ENCODE measurements around the gene RAC3. TPM values are rescaled to one million over a fixed set of nuclear protein-coding genes. Genes with fewer than 3 reads are reported as not detected.
A peak's percentile ranks its signal among the peaks of the same experiment; 100 is the strongest.

RAC3 gene
- polyA plus RNA-seq, 1 donor (not counting 4 experiments of a cell fraction or from before 2014, with no cell fraction given) = 12.3 TPM

- dilution Hi-C loops (cut with MboI; ENCODE audit: extremely low pct_ligation_motif_present, low sequenced_read_pairs) = no loop called here
- Histone ChIP-seq H3K4me2 (ENCODE audit: control insufficient read depth, extremely low read depth, insufficient read depth, low read depth, low read length) (peak overlapping the region; percentile 88), H3K9me3 (ENCODE audit: control insufficient read depth, low read depth, low read length) (no peaks in the 10 kb centered on the region), H3K79me2 (ENCODE audit: control insufficient read depth, insufficient read depth, low read length) (peaks cover 5% of the 10 kb centered on the region), H3K27me3 (ENCODE audit: control insufficient read depth, extremely low read depth, insufficient read depth, low read length) (no peaks in the 10 kb centered on the region), H4K20me1 (ENCODE audit: control insufficient read depth, extremely low read depth, insufficient read depth, low read length) (peaks cover 6% of the 10 kb centered on the region), H3K4me1 (ENCODE audit: control insufficient read depth, extremely low read depth, insufficient read depth, low read length) (peaks cover 26% of the 10 kb centered on the region), H3K9me1 (ENCODE audit: control insufficient read depth, extremely low read depth, insufficient read depth, low read length) (no peaks in the 10 kb centered on the region), H3K9ac (ENCODE audit: control insufficient read depth, extremely low read depth, insufficient read depth, low read length) (peak overlapping the region; percentile 47), H3K27ac (ENCODE audit: control insufficient read depth, insufficient read depth, low read length) (no peak overlapping the region), H3K4me3 (ENCODE audit: control insufficient read depth in 2 of 3, extremely low read depth in 1 of 3, insufficient read depth in 2 of 3, low read depth in 1 of 3, low read length in 3 of 3) (peak overlapping the region; percentile 63 to 80 (median 73)), H2AFZ (ENCODE audit: control insufficient read depth, low read length) (peak overlapping the region; percentile 27), H3K36me3 (ENCODE audit: control insufficient read depth in 2 of 2, extremely low read depth in 1 of 2, insufficient read depth in 2 of 2, low read length in 2 of 2) (peaks cover 0 to 3% of the 10 kb centered on the region in 2 experiments)
- DNase-seq (ENCODE audit: low read depth, low spot score) (no peak), FAIRE-seq (no peak)
- TF ChIP-seq EZH2 (IDR thresholded peaks at IDR 0.05; ENCODE audit: low read length) (no peak), CTCF (optimal IDR thresholded peaks at IDR 0.05 in 1 of 3, IDR thresholded peaks at IDR 0.05 in 1 of 3, conservative IDR thresholded peaks at IDR 0.05 in 1 of 3; ENCODE audit: extremely low read depth in 1 of 3, insufficient read depth in 2 of 3, low read length in 3 of 3) (no peak)
Observed at GRCh38 chr17:82023447-82024241, 7.8 kb upstream of the RAC3 start.

- no peaks in the 10 kb centered on the region for H3K9me1 ChIP-seq (ENCODE audit: control insufficient read depth, extremely low read depth, insufficient read depth, low read length)
- H3K79me2 ChIP-seq (ENCODE audit: control insufficient read depth, insufficient read depth, low read length) = peaks cover 5% of the 10 kb centered on the region
- no peaks in the 10 kb centered on the region for H3K27me3 ChIP-seq (ENCODE audit: control insufficient read depth, extremely low read depth, insufficient read depth, low read length)
- dilution Hi-C loops (cut with MboI; ENCODE audit: extremely low pct_ligation_motif_present, low sequenced_read_pairs) = no loop called here
- H2AFZ ChIP-seq (ENCODE audit: control insufficient read depth, low read length) = no peak overlapping the region
- TF ChIP-seq CTCF (optimal IDR thresholded peaks at IDR 0.05 in 1 of 3, IDR thresholded peaks at IDR 0.05 in 1 of 3, conservative IDR thresholded peaks at IDR 0.05 in 1 of 3; ENCODE audit: extremely low read depth in 1 of 3, insufficient read depth in 2 of 3, low read length in 3 of 3) = no peak
- no peak overlapping the region for H3K9ac ChIP-seq (ENCODE audit: control insufficient read depth, extremely low read depth, insufficient read depth, low read length)
- H3K4me1 ChIP-seq (ENCODE audit: control insufficient read depth, extremely low read depth, insufficient read depth, low read length) = peaks cover 28% of the 10 kb centered on the region
- H3K9me3 ChIP-seq (ENCODE audit: control insufficient read depth, low read depth, low read length) = no peaks in the 10 kb centered on the region
- no peak for DNase-seq (ENCODE audit: low read depth, low spot score)
- peaks cover 9% of the 10 kb centered on the region for H4K20me1 ChIP-seq (ENCODE audit: control insufficient read depth, extremely low read depth, insufficient read depth, low read length)
- no peak overlapping the region for H3K4me3 ChIP-seq (ENCODE audit: control insufficient read depth in 2 of 3, extremely low read depth in 1 of 3, insufficient read depth in 2 of 3, low read depth in 1 of 3, low read length in 3 of 3)
- H3K4me2 ChIP-seq (ENCODE audit: control insufficient read depth, extremely low read depth, insufficient read depth, low read depth, low read length) = no peak overlapping the region
- H3K27ac ChIP-seq (ENCODE audit: control insufficient read depth, insufficient read depth, low read length) = no peak overlapping the region
- FAIRE-seq = no peak
- peaks cover 0 to 3% of the 10 kb centered on the region in 2 experiments for H3K36me3 ChIP-seq (ENCODE audit: control insufficient read depth in 2 of 2, extremely low read depth in 1 of 2, insufficient read depth in 2 of 2, low read length in 2 of 2)
Observed at GRCh38 chr17:82024859-82025258, 6.6 kb upstream of the RAC3 start.
